ENCODE results near the gene CHRDL2.

CHRDL2 gene

DNA sequence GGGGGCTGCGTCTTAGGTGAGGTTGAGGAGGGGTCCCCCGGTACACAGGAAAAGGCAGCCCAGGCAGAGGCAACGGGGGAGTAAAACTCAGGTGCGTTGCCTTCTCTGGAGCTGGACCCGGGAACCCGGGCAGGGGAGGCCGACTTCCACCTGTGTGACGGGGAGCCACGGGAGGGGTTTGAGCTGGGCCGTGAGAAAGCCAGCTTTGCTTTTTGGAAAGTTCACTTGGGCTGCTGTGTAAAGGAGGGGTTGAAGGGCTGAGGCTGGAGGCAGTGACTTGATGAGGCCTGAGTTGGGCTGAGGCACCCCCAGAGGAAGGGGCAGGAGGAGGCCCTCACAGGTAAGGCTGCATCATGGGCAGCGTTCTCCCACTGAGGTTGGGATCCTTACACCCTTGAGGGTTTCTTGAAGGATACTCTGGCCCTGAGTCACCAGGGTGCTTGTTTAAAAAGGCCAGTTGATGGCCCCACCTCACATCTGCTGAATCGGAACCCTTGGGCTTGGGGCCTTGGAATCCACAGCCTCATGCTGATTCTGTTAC, 47.2 kb downstream of the CHRDL2 start:
- no peak for DNase-seq

DNA sequence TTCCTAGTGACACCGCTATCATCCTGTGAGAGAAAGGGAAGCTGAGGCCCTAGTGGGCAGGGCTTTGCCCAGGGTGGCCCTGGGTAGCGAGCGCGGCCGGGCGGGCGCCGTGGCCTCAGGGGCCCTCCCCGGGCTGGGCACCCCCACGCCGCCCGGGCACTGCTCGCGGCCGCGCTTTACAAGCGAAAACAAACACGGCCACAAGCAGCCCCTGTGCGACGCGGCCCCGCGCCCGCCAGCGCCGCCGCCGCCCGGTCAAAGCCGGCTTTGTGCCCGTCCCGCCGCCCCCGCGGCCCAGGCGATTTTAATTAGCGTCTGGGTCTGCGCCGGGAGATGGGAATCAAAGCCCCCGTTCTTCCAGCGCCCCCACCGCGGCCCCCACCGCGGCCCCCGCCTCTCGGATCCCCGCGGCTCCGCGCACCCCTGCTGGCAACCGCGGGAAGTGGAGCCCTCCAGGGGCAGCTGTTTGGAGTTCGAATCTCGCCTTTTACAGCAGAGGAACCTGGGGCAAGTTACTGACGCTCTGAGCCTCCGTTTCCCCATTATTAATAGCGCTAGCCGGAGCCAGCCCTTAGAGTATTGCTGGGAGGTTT, 47.9 kb downstream of the CHRDL2 start:
- DNase-seq = no peak

DNA sequence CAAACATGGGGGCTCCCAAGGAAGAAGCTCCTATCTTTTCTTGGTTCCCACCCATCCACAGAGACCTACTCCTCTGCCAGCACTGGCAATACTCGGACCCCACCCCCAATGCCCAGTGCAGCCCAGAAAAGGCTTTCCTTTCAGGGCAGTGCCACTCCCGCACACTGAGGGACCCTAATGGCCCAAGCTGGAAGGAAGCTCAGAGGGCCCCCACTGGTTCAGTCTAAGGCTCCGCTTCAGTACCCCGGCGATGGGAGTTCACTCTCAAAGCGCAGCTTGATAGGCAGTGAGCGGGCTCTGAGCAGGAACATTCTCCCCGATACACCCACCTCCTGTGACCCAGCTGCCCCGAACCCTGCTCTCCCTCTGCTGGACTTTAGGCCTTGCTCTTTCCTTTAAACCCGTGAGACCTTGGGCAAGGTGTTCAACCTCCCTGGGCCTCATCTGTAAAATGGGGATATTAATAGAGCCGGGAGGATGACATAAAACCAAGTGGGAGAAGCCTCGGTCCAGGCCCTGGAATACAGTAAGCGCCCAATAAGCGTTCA, 48.4 kb downstream of the CHRDL2 start:
- no peak for DNase-seq

DNA sequence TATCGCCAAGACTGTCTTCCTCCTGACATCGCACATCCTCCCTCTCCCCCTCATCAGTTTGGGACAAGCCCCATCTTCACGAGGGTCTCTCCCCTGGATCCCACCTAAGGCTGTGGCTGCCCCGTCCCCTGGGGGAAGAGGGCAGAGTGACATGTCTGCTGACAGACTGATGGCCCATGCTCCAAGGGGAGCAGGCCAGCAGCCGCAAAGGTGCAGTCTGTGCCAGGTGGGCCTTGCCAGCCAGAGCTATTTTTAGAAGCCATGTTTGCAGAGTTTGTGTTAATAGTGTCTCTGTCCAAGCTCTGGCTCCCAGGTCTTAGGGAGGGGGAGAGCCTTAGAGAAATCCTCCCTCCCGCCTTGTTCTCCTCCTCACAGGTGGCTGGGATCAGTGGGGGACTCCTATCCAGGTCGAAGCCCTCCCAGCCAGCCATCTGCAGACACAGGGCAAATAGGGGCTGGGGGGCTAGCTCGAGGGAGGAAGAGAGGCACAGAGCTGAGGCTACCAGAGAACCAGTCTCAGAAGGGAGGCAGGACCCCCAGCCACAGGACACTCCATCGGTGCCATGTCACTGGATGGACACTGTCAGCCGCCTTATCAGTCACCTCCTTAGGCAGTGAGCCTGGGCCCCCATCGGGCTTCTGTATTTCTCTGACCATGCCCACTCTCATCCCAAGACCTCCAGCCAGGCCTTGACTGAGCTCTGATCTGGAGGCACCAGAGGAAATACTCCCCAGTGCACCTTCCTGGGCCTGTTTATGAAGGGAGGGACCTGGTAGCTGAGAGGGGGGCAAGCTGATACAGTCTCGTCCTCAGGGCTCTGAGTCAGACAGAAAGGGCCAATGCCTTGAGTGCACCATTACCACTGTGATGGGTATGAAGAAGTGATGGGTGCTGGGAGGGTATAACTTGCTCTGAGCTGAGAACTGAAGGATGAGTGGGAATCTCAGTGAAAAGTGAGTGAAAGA, 49.3 kb downstream of the CHRDL2 start:
- DNase-seq = no peak

GRCh38 chr11:74680703-74681531, 50.3 kb downstream of the CHRDL2 start:
- no peak for DNase-seq

DNA sequence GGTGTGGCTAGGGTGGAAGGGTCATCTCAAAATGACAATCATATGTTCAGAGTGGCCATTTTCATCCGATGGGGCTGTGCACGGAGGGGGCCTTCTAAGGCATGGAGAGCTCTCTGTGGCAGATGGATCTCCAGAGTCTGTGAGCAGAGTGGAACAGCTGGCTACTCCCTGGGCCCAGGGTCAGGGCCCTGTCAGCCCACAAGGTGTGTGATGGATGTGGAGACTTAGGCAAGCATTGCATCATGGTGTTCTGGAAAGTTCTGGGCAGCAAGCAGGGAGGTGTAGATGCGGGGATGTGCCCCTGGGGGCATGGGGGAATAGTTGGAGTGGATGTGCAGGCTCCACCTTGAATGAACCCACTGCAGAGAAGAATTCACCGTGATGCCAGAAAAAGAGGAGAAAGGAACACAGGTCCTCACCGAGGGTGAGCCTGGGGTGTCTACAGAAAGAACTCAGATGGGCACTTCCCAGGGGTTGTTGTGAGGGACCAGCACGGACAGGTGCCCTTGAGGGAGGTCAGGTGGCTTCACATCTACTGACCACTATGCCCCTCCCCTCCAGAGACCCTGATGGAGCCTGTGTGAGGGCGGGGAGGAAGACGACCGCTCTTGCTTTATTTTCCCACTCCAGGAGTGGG, 51.1 kb downstream of the CHRDL2 start:
- no peak for DNase-seq

DNA sequence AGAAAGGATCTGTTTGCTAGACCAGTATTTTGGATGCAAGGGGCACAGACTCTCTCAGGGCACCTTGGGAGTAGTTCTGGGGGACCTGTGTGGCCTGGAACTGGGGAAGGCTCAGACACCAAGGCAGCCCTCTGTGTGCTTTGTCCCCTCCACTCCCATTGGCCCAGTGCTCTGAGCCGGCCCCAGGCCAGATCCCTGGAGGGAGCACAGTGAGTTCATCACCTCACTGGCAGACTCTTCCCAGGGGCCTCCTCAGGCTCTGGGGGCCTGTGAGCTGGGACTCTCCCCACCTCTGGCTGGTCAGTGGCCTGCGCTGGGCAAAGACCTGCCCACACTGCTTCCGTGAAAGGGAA, 51.7 kb downstream of the CHRDL2 start:
- DNase-seq = no peak

DNA sequence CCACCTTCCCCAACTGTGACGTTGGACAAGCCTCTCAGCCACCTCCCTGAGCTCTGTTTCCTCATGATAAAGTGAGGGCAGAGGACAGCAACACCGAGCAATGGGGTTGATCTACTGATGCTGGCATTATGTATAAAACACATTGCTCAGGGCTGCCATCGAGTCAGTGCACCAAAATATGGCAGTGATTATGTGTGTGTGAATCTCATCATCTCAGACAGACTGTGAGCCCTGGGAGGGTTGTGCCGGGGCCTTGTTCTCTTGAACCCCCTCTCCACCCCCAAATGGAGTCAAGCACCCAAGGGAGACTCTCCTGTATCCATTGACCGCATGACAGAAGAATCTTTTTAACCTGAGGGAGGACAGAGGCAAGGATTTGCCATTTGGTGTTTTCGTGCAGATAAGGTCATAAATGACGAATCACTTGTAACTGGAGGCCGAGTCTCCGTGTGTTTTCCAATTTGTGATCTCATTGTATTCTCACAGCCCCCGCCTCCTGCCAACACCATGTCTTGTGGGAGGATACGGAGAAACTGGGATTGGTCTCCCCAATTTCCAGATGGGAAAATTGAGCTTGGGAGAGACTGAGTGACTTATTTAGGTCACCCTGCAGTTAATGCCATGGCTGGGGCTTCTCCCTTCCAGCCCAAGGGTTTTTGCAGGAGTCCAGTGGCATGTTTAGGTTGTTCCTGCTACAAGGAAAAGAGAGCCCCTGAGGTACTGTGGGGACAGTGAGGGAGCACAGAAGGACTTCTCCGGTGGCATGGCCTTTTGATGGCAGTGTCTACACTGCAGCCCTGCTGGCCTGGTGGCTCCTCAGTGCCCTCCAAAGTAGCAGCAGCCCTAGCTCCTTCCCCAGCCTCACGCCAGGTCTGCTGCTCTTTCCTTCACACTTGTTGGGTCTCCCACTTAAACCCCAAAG, 52.4 kb downstream of the CHRDL2 start:
- no peak for DNase-seq

DNA sequence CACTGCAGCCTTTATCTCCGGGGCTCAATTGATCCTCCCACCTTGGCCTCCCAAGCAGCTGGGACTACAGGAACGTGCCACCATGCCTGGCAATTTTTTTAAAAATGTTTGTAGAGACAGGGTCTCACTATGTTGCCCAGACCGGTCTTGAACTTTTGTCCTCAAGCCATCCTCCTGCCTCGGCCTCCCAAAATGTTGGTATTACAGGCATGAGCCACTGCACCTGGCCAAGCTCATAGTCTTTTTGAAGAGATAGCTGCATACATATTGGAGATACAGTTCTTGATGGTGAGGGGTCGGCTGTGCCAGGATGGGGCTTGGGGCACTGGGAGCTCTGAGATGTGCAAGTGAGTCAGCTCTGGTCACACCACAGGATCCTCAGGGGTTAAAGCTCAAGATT, 53.2 kb downstream of the CHRDL2 start:
- DNase-seq = no peak

- DNase-seq = no peak
These were observed 54.1 kb downstream of the CHRDL2 start for GRCh38 chr11:74677131-74677530.

GRCh38 chr11:74676596-74676995, 54.6 kb downstream of the CHRDL2 start:
- DNase-seq = no peak

DNA sequence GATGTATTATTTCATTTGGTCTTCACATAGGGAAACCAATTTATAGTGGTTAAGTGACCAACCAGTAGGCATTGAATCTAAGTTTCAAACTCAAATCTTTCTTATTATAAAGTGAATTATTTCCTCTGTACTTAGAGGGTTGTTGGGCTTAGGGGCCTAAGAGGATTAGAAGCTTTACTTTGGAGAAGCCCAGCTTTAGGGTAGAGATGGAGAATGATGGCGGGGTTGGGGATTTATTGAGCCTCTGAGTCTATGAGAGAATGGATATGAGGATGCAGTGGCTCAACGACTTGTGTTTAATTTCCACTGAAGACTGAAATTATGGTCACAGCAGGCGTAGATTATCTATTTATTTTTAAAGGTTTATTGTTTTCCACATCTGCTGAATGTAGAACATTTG, 55.5 kb downstream of the CHRDL2 start:
- no peak for DNase-seq

- no peak for DNase-seq
These were observed 57.4 kb downstream of the CHRDL2 start for GRCh38 chr11:74673693-74674360.

DNA sequence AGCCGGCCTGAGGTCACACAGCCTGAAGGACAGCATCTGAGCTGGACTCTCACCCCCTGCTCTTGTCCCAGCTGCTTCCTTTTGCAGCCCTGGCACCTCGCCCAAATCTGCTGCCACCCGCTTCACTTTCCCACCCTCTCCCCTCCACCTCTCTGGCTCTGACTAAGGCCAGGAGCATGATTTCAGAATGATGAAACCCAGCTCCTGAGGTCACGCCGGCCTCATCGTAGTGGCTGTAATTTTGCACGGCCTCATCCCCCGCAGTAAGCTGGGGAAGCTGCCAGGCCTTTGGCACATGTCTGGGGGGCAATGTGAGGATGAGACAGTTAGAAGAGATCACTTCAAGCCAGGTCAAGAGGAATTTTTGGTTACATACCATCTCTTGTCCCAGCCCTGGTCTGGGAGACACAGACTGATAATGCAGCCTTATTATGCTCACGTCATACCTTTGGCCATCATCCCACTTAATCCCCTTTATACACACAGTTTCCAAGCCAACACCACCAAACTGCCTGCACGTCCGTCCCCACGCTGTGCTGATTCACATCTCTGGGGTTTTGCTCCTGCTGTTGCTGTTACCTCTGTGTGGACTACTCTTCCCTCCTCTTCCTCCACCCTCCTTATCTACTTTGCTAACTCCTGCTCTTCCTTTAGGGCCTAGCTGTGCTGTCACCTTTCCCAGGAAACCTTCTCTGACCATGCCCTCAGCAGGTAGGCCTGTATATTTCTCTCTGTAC, 58.1 kb downstream of the CHRDL2 start:
- no peak for DNase-seq

- DNase-seq = no peak
These were observed 58.8 kb downstream of the CHRDL2 start for GRCh38 chr11:74672332-74672955.

GRCh38 chr11:74671520-74672196, 59.6 kb downstream of the CHRDL2 start:
- no peak for DNase-seq

DNA sequence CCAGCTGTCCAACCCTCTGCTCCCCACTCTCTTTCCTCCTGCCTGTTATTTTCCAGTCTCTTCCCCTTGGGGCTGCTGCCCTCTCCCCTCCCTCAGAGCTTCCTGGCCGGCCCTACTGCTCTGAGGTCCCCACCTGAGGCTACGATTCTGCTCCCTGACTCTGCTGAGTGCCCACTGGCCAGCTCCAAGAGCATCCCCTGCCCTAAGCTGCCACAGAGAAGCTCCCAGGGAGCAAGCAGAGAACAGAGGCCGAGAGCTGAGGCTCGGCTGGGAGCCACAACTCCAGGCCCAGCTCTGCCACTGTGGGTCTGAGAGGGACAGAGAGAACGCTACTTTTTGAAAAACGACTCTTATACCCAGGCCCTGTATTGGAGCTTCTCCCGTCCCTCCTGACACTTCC, 61.1 kb downstream of the CHRDL2 start:
- DNase-seq = no peak

GRCh38 chr11:74669211-74670160, 61.7 kb downstream of the CHRDL2 start:
- DNase-seq = no peak
